RWPE2 (cell line): Measurements from ENCODE around the gene CDK5RAP2.

Experiments used
- ATAC-seq: fragments of 200-7000 bp; cut with Tn5 transposase; 3 replicates; pipeline ENCODE4 v1.9.1; 2021; ENCODE audit warnings: low read depth
- DNase-seq: peaks from one replicate; pipeline ENCODE4 v3.0.0-alpha.2; 2020; ENCODE audit warnings: low spot score
- H3K27ac ChIP-seq: fragments of 450-650 bp; 2 replicates; pipeline ENCODE4 v1.5.1; 2017; ENCODE audit warnings: mild to moderate bottlenecking; ENCODE audit not compliant: poor library complexity, severe bottlenecking
- H3K27me3 ChIP-seq: fragments of 250-450 bp; sonication (Bioruptor Pico); 2 replicates; pipeline ENCODE4 v1.5.1; 2021; ENCODE audit warnings: mild to moderate bottlenecking, moderate library complexity; ENCODE audit not compliant: insufficient read depth, poor library complexity, severe bottlenecking
- H3K36me3 ChIP-seq: fragments of 250-450 bp; sonication (Bioruptor Pico); 2 replicates; pipeline ENCODE4 v1.5.1; 2020; ENCODE audit warnings: low read depth, mild to moderate bottlenecking, moderate library complexity
- H3K4me1 ChIP-seq: fragments of 250-450 bp; sonication (Bioruptor Pico); 2 replicates; pipeline ENCODE4 v1.5.1; 2021; ENCODE audit warnings: mild to moderate bottlenecking, moderate library complexity; ENCODE audit not compliant: insufficient read depth, poor library complexity, severe bottlenecking
- H3K4me3 ChIP-seq: fragments of 250-450 bp; sonication (Bioruptor Pico); 2 replicates; pipeline ENCODE4 v1.5.1; 2021; ENCODE audit warnings: mild to moderate bottlenecking, moderate library complexity; ENCODE audit not compliant: severe bottlenecking
- H3K9me3 ChIP-seq: fragments of 250-450 bp; sonication (Bioruptor Pico); 2 replicates; pipeline ENCODE4 v1.5.1; 2021; ENCODE audit warnings: mild to moderate bottlenecking, moderate library complexity; ENCODE audit not compliant: severe bottlenecking
- CTCF ChIP-seq: fragments of 450-650 bp; IDR thresholded peaks from one replicate; pipeline ENCODE4 v1.5.1; 2017; ENCODE audit warnings: mild to moderate bottlenecking, moderate library complexity; ENCODE audit not compliant: poor library complexity, severe bottlenecking

CDK5RAP2 gene

GRCh38 chr9:120345379-120345778 is 234.6 kb downstream of the CDK5RAP2 start:
- H3K4me3 ChIP-seq, result no peak overlapping the region
- H3K27ac ChIP-seq, result no peak overlapping the region
- H3K36me3 ChIP-seq, result no peaks in the 10 kb centered on the region
- DNase-seq, result no peak
- no peak for ATAC-seq
- no peaks in the 10 kb centered on the region for H3K9me3 ChIP-seq
- no peak for TF ChIP-seq CTCF
- peaks cover 6% of the 10 kb centered on the region for H3K4me1 ChIP-seq
- H3K27me3 ChIP-seq, result no peaks in the 10 kb centered on the region

- ATAC-seq, result peak; percentile 99
- DNase-seq, result no peak
These were observed 235.7 kb downstream of the CDK5RAP2 start for GRCh38 chr9:120344230-120344629.

GRCh38 chr9:120343416-120343815 is 236.6 kb downstream of the CDK5RAP2 start:
- DNase-seq (no peak), ATAC-seq (no peak)
- no peak for TF ChIP-seq CTCF
- Histone ChIP-seq H3K4me1 (peaks cover 6% of the 10 kb centered on the region), H3K36me3 (no peaks in the 10 kb centered on the region), H3K27me3 (no peaks in the 10 kb centered on the region), H3K4me3 (no peak overlapping the region), H3K27ac (no peak overlapping the region), H3K9me3 (no peaks in the 10 kb centered on the region)

More at GRCh38 chr9:120344230-120344629, 235.7 kb downstream of the CDK5RAP2 start:
- H3K4me1 ChIP-seq, result peaks cover 6% of the 10 kb centered on the region
- TF ChIP-seq CTCF, result no peak
- no peaks in the 10 kb centered on the region for H3K27me3 ChIP-seq
- no peaks in the 10 kb centered on the region for H3K36me3 ChIP-seq
- H3K4me3 ChIP-seq, result no peak overlapping the region
- H3K9me3 ChIP-seq, result no peaks in the 10 kb centered on the region
- H3K27ac ChIP-seq, result peak overlapping the region; percentile 31
